Common myeloid progenitor, CD34-positive (primary cell): Measurements from ENCODE around the gene AMPD3. TPM values are rescaled to one million over a fixed set of nuclear protein-coding genes. Genes with fewer than 3 reads are reported as not detected.

ENCODE experiments used
- CTCF ChIA-PET: fragments of 350-600 bp; sonication (Branson Sonifier 250); formaldehyde crosslinking; loops from one replicate; lab custom pipeline; 2021; ENCODE audit warnings: antibody characterized with exemption; lab: Charles Lee
- POLR2A ChIA-PET: fragments of 350-600 bp; sonication (Branson Sonifier 250); formaldehyde crosslinking; loops from one replicate; lab custom pipeline; 2021; ENCODE audit warnings: antibody characterized with exemption; lab: Charles Lee
- DNase-seq, 3 donors: peaks; one replicate each; pipeline versions ENCODE4 v3.0.0 to v3.0.0-alpha.2; 2013
- H3K27ac ChIP-seq, 2 experiments: 1 replicate in 1 of 2; 2 replicates in 1 of 2; pipeline ENCODE4 v1.7.0; 2013; ENCODE audit warnings: inconsistent platforms in 2 of 2, low read length in 2 of 2, mild to moderate bottlenecking in 2 of 2, low read depth in 1 of 2, moderate library complexity in 1 of 2; ENCODE audit not compliant: severe bottlenecking in 2 of 2, insufficient read depth in 1 of 2, poor library complexity in 1 of 2
- H3K27me3 ChIP-seq, 5 experiments: replicated peaks in 2 of 5; 1 replicate in 3 of 5; 2 replicates in 2 of 5; pipeline versions ENCODE4 v1.6.1 to v1.7.0; 2013; ENCODE audit warnings: low read length in 4 of 5, mild to moderate bottlenecking in 2 of 5, moderate library complexity in 2 of 5, inconsistent platforms in 1 of 5; ENCODE audit not compliant: insufficient read depth in 5 of 5, control insufficient read depth in 4 of 5
- H3K36me3 ChIP-seq, 4 experiments: 1 replicate in 2 of 4; 2 replicates in 2 of 4; pipeline versions ENCODE4 v1.6.1 to v1.7.0; 2013; ENCODE audit warnings: low read length in 3 of 4, control low read depth in 1 of 4, mild to moderate bottlenecking in 1 of 4; ENCODE audit not compliant: control insufficient read depth in 4 of 4, insufficient read depth in 4 of 4
- H3K4me1 ChIP-seq, 4 experiments: 1 replicate in 3 of 4; 2 replicates in 1 of 4; pipeline versions ENCODE4 v1.6.1 to v1.7.1; 2013; ENCODE audit warnings: low read length in 3 of 4, mild to moderate bottlenecking in 3 of 4, control low read depth in 1 of 4, inconsistent platforms in 1 of 4, moderate library complexity in 1 of 4; ENCODE audit not compliant: control insufficient read depth in 4 of 4, insufficient read depth in 4 of 4; ENCODE audit errors: control extremely low read depth in 1 of 4
- H3K4me3 ChIP-seq, 7 experiments: 1 replicate in 4 of 7; 2 replicates in 3 of 7; pipeline versions ENCODE4 v1.5.1 to v1.7.0; 2013; ENCODE audit warnings: mild to moderate bottlenecking in 7 of 7, low read length in 6 of 7, moderate library complexity in 6 of 7, inconsistent platforms in 2 of 7, low read depth in 2 of 7, control low read depth in 1 of 7; ENCODE audit not compliant: insufficient read depth in 4 of 7, control insufficient read depth in 1 of 7; ENCODE audit errors: extremely low read depth in 1 of 7
- H3K9me3 ChIP-seq, 5 experiments: 1 replicate in 4 of 5; 2 replicates in 1 of 5; pipeline versions ENCODE4 v1.6.1 to v1.7.1; 2013; ENCODE audit warnings: low read length in 4 of 5, mild to moderate bottlenecking in 2 of 5, inconsistent platforms in 1 of 5, low read depth in 1 of 5, moderate library complexity in 1 of 5; ENCODE audit not compliant: control insufficient read depth in 4 of 5, insufficient read depth in 2 of 5; ENCODE audit errors: control extremely low read depth in 1 of 5
- WGBS: methylation state at CpG from one replicate; pipeline ENCODE4 v1.1.5; 2013; ENCODE audit not compliant: insufficient coverage; 5-methylcytosine and 5-hydroxymethylcytosine counted together
- polyA plus RNA-seq: library from polyadenylated mRNA; unstranded; fragments of 120-200 nt; gene quantifications from one replicate; pipeline ENCODE4 v1.2.1, GENCODE V29; 2013

Gene AMPD3
- polyA plus RNA-seq, result 22.9 TPM

- POLR2A ChIA-PET, result interaction anchor here (1.2 kb wide), 1 partner anchor 41 kb away, joined by 4 read pairs; no protein-coding TSS in a partner anchor
- Histone ChIP-seq H3K4me3 (peak within 1 kb of the TSS; percentile 41 to 86 (median 72)), H3K27ac (peak within 1 kb of the TSS; percentile 52 to 86), H3K36me3 (no peaks in the 10 kb centered on the region), H3K27me3 (no peaks in the 10 kb centered on the region), H3K4me1 (peaks cover 29 to 76% (median 67%) of the 10 kb centered on the region in 4 experiments), H3K9me3 (no peaks in the 10 kb centered on the region)
- WGBS, result 86% methylated on average over 2 of the region's 11 CpGs
- DNase-seq, result peak in 1 of 3 donors; percentile 23
- CTCF ChIA-PET, result interaction anchor here (0.9 to 12.4 kb wide), 10 partner anchors 9 to 287 kb away, joined by 3 to 166 read pairs (median 4); no protein-coding TSS in a partner anchor
Measured at GRCh38 chr11:10454878-10455631, at the start of gene AMPD3. TSS of gene AMPD3 (plus strand) at chr11:10455264. CDS start at chr11:10461520, 6,256 bp downstream.

- H3K9me3 ChIP-seq, result no peaks in the 10 kb centered on the region
- DNase-seq, result peak; percentile 86 to 88 (median 87)
- no peaks in the 10 kb centered on the region for H3K36me3 ChIP-seq
- 100% methylated on average over 1 of the region's 6 CpGs for WGBS
- no peak overlapping the region for H3K27ac ChIP-seq
- peaks cover 4 to 62% (median 46%) of the 10 kb centered on the region in 4 experiments for H3K4me1 ChIP-seq
- ChIA-PET CTCF (interaction anchor here (0.6 to 6.7 kb wide), 31 partner anchors 8 to 336 kb away, joined by 3 to 45 read pairs (median 5); no protein-coding TSS in a partner anchor), POLR2A (interaction anchor here (0.8 kb wide), 1 partner anchor 45 kb away, joined by 5 read pairs; no protein-coding TSS in a partner anchor)
- no peak overlapping the region for H3K4me3 ChIP-seq
- no peaks in the 10 kb centered on the region for H3K27me3 ChIP-seq
Measured at GRCh38 chr11:10405865-10406592, 49.0 kb upstream of the AMPD3 start.

- no peak overlapping the region for H3K27ac ChIP-seq
- CTCF ChIA-PET, result interaction anchor here (0.8 to 12.2 kb wide), 12 partner anchors 11 to 327 kb away, joined by 3 to 166 read pairs (median 6); partner anchors contain the start of gene AMPD3
- POLR2A ChIA-PET, result no interaction called here
Measured at GRCh38 chr11:10407055-10407454, 48.0 kb upstream of the AMPD3 start.

GRCh38 chr11:10407749-10408685, 47.0 kb upstream of the AMPD3 start:
- Histone ChIP-seq H3K27ac (no peak overlapping the region), H3K9me3 (no peaks in the 10 kb centered on the region), H3K4me3 (no peak overlapping the region), H3K36me3 (no peaks in the 10 kb centered on the region), H3K4me1 (peaks cover 4 to 59% (median 37%) of the 10 kb centered on the region in 4 experiments), H3K27me3 (no peaks in the 10 kb centered on the region)
- WGBS, result 96% methylated on average over 10 of the region's 13 CpGs
- ChIA-PET POLR2A (no interaction called here), CTCF (interaction anchor here (0.8 to 12.2 kb wide), 5 partner anchors 10 to 330 kb away, joined by 3 to 166 read pairs (median 3); partner anchors contain the start of gene AMPD3)
- DNase-seq, result no peak

More at GRCh38 chr11:10407055-10407454, 48.0 kb upstream of the AMPD3 start:
- Histone ChIP-seq H3K36me3 (no peaks in the 10 kb centered on the region), H3K27me3 (no peaks in the 10 kb centered on the region), H3K4me3 (no peak overlapping the region), H3K4me1 (peaks cover 4 to 54% (median 36%) of the 10 kb centered on the region in 4 experiments), H3K9me3 (no peaks in the 10 kb centered on the region)
- peak in 1 of 3 donors; percentile 26 for DNase-seq
- WGBS, result 0% methylated on average over 1 of the region's 3 CpGs

- Histone ChIP-seq H3K27ac (peak overlapping the region in 1 of 2 experiments; percentile 37), H3K27me3 (no peaks in the 10 kb centered on the region), H3K36me3 (no peaks in the 10 kb centered on the region), H3K4me1 (peaks cover 11 to 71% (median 49%) of the 10 kb centered on the region in 4 experiments), H3K4me3 (peak overlapping the region in 4 of 7 experiments; percentile 7 to 41 (median 16)), H3K9me3 (no peaks in the 10 kb centered on the region)
- WGBS, result 0% methylated on average over 1 of the region's 3 CpGs
- no peak for DNase-seq
- ChIA-PET POLR2A (no interaction called here), CTCF (interaction anchor here (0.9 to 12.2 kb wide), 10 partner anchors 20 to 332 kb away, joined by 3 to 166 read pairs (median 3); partner anchors contain the start of gene AMPD3)
Measured at GRCh38 chr11:10409207-10409661, 45.8 kb upstream of the AMPD3 start.
